Stomach (tissue), 4 donors: Measurements from ENCODE around the gene PELO.

Source experiments
- EP300 ChIP-seq: sonication (generic); formaldehyde crosslinking; IDR thresholded peaks from one replicate; pipeline ENCODE4 v1.6.1; 2017; ENCODE audit warnings: antibody characterized with exemption
- TF ChIP-seq, protein P1 (sequence below), 7 experiments: fragments of 450-650 bp in 4 of 7; fragments of 200-600 bp in 3 of 7; sonication (generic) in 3 of 7; IDR thresholded peaks; one replicate each; pipeline ENCODE4 v1.5.1; 2016 to 2019; ENCODE audit warnings: antibody characterized with exemption in 7 of 7, control low read depth in 2 of 7, mild to moderate bottlenecking in 1 of 7

DNA sequence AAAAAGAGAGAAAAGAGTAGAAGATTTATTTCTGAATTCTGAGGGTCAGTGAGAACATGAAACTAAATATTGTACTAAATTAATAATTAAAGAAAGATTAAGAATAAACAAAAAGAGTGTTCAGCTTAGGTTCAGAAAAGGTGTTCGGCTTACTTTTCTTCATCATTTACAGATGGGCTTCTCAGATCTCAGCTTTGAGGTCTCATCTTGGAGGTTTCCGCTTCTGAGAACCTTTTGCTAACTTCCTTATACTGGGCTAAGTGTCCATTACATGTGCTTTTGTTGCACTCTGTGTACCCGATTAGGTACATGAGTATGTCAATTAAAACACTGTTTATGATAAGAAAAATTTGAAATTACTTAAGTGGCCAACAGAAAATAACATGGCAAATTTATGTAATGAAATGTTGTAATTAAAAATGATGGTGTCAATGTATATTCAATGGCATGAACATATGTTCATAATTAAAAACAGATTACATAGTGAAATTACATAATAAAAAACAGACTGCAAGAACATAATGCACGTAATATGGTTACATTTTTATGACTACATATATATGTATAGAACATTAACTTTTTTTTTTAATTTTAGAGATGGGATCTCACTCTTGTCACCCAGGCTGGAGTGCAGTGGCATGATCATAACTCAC, 17.3 kb upstream of the PELO start:
- TF ChIP-seq, protein P1, sequence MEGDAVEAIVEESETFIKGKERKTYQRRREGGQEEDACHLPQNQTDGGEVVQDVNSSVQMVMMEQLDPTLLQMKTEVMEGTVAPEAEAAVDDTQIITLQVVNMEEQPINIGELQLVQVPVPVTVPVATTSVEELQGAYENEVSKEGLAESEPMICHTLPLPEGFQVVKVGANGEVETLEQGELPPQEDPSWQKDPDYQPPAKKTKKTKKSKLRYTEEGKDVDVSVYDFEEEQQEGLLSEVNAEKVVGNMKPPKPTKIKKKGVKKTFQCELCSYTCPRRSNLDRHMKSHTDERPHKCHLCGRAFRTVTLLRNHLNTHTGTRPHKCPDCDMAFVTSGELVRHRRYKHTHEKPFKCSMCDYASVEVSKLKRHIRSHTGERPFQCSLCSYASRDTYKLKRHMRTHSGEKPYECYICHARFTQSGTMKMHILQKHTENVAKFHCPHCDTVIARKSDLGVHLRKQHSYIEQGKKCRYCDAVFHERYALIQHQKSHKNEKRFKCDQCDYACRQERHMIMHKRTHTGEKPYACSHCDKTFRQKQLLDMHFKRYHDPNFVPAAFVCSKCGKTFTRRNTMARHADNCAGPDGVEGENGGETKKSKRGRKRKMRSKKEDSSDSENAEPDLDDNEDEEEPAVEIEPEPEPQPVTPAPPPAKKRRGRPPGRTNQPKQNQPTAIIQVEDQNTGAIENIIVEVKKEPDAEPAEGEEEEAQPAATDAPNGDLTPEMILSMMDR (IDR thresholded peaks at IDR 0.05): no peak
- TF ChIP-seq EP300: no peak
